Measurements from ENCODE around the gene EML5. TPM values are rescaled to one million over a fixed set of nuclear protein-coding genes. Genes with fewer than 3 reads are reported as not detected.

Gene EML5
- total RNA-seq, 1 experiment from 2014 or later, result 0.37 TPM

DNA sequence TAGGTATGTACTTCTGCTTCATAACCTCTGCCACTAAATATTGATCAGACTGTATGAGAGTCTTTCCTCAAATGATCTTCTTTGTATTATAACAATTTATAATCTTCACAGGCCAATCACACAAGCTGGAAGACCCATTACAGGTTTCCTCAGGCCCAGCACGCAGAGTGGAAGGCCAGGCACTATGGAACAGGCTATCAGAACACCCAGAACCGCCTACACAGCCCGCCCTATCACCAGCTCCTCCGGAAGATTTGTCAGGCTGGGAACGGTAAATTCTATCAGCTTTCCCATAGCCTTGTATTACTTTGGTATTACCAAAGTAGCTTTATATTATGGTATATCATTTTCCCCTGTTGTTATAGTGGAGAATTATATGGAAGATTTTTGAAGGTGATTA is 48.2 kb upstream of the EML5 start:
- H3K4me1 Mint-ChIP-seq (ENCODE audit: insufficient read depth, unreplicated experiment), result peaks cover 19% of the 10 kb centered on the region
- ChIA-PET POLR2A (interaction anchor here (0.8 kb wide), 1 partner anchor 16 kb away, joined by 4 read pairs; the partner anchor contains the start of gene TTC8), CTCF (interaction anchor here (0.6 to 2.1 kb wide), 2 partner anchors 173 to 536 kb away, joined by 3 to 9 read pairs; no protein-coding TSS in a partner anchor)
- peak overlapping the region; percentile 2 for H3K27ac Mint-ChIP-seq (ENCODE audit: low read depth, unreplicated experiment)
- H3K36me3 Mint-ChIP-seq (ENCODE audit: insufficient read depth, unreplicated experiment), result peaks cover 21% of the 10 kb centered on the region
- no peak overlapping the region for H3K4me3 Mint-ChIP-seq (ENCODE audit: unreplicated experiment)
- no peaks in the 10 kb centered on the region for H3K27me3 Mint-ChIP-seq (ENCODE audit: insufficient read depth, unreplicated experiment)
- no peaks in the 10 kb centered on the region for H3K9me3 Mint-ChIP-seq (ENCODE audit: unreplicated experiment)
- intact Hi-C loops (cut with micrococcal nuclease), result no loop called here
- DNase-seq (ENCODE audit: unreplicated experiment), result no peak
- TF ChIP-seq, protein P1, sequence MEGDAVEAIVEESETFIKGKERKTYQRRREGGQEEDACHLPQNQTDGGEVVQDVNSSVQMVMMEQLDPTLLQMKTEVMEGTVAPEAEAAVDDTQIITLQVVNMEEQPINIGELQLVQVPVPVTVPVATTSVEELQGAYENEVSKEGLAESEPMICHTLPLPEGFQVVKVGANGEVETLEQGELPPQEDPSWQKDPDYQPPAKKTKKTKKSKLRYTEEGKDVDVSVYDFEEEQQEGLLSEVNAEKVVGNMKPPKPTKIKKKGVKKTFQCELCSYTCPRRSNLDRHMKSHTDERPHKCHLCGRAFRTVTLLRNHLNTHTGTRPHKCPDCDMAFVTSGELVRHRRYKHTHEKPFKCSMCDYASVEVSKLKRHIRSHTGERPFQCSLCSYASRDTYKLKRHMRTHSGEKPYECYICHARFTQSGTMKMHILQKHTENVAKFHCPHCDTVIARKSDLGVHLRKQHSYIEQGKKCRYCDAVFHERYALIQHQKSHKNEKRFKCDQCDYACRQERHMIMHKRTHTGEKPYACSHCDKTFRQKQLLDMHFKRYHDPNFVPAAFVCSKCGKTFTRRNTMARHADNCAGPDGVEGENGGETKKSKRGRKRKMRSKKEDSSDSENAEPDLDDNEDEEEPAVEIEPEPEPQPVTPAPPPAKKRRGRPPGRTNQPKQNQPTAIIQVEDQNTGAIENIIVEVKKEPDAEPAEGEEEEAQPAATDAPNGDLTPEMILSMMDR (IDR thresholded peaks at IDR 0.05; ENCODE audit: unreplicated experiment), result no peak
- BruUV-seq (replicated peaks), result no TSS peak

DNA sequence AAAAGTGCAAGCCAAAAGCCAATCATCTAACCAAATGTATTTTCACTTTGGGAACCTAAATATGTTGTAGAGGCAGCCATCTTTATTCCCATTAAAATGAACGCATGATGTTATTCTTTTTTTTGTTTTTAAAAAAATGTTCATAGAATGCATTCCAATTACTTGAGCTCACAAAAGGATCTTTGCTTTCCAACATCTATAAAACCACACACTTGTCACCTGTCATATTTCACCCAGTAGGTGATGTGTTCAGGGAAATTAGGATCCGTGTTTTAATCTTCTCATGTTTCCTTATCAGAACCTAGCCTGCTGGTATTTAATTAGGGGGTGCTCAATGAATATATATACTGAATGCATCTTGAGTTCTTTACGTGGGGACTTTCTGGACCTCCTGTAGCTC is 45.3 kb upstream of the EML5 start:
- Mint-ChIP-seq H3K36me3 (ENCODE audit: insufficient read depth, unreplicated experiment) (peaks cover 4% of the 10 kb centered on the region), H3K4me1 (ENCODE audit: insufficient read depth, unreplicated experiment) (peaks cover 34% of the 10 kb centered on the region), H3K27ac (ENCODE audit: low read depth, unreplicated experiment) (no peak overlapping the region), H3K9me3 (ENCODE audit: unreplicated experiment) (no peaks in the 10 kb centered on the region), H3K4me3 (ENCODE audit: unreplicated experiment) (no peak overlapping the region), H3K27me3 (ENCODE audit: insufficient read depth, unreplicated experiment) (no peaks in the 10 kb centered on the region)
- ChIA-PET CTCF (interaction anchor here (0.7 to 1.9 kb wide), 4 partner anchors 8 to 171 kb away, joined by 3 to 6 read pairs (median 4); no protein-coding TSS in a partner anchor), POLR2A (interaction anchor here (0.9 to 3.4 kb wide), 2 partner anchors 13 to 45 kb away, joined by 3 to 26 read pairs; partner anchors contain the start of genes EML5 and TTC8)
- DNase-seq (ENCODE audit: unreplicated experiment), result no peak
- BruUV-seq (replicated peaks), result no TSS peak
- intact Hi-C loops (cut with micrococcal nuclease), result no loop called here
- TF ChIP-seq, protein P1 (IDR thresholded peaks at IDR 0.05; ENCODE audit: unreplicated experiment), result no peak

DNA sequence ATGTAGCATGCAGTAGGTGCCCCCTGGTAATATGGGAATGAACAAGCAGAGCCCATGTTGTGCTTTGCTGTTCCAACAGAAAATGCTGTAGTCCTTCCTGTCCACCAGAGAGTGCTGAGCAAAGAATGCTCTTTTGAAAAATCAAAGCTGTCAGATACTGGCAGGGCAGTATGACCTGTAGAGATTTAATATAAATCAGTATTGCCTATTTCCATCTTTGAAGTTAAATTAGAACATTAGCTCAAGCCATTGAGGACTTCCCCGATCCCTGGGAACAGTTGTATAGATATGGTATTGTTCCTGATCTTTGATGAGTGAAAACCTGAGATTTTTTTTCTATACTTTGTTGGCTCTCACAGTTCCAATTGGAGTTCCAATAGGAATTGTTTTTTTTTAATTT is 44.7 kb upstream of the EML5 start:
- Mint-ChIP-seq H3K4me3 (ENCODE audit: unreplicated experiment) (no peak overlapping the region), H3K36me3 (ENCODE audit: insufficient read depth, unreplicated experiment) (peaks cover 4% of the 10 kb centered on the region)
- CTCF ChIA-PET, result interaction anchor here (1.4 to 1.9 kb wide), 2 partner anchors 31 to 170 kb away, joined by 4 to 6 read pairs; no protein-coding TSS in a partner anchor

DNA sequence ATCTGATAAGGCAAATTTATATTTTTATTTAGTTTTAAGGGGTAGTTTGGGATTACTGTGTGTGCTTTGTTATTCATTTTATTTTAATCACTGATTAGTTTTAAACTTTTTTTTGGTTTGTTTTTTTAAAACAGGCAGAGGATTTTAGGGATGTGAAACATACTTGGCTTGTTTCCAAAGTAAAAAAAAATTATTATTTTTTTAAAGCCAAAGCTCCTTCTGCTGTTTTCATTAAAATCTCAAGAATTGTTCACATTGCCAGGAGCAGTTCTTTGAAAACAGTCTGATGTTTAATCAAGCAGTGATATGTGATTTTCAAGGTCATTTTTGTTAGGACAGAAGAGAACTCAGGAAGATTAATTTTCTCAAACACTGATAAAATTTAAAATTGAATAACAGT is 42.9 kb upstream of the EML5 start:
- H3K36me3 Mint-ChIP-seq (ENCODE audit: insufficient read depth, unreplicated experiment), result peaks cover 8% of the 10 kb centered on the region
- no peak for DNase-seq (ENCODE audit: unreplicated experiment)
- BruUV-seq (replicated peaks), result no TSS peak
- intact Hi-C loops (cut with micrococcal nuclease), result no loop called here
- ChIA-PET CTCF (no interaction called here), POLR2A (interaction anchor here (0.7 to 1.9 kb wide), 2 partner anchors 11 to 144 kb away, joined by 3 to 14 read pairs; partner anchors contain the start of gene TTC8)
- no peak overlapping the region for H3K27ac Mint-ChIP-seq (ENCODE audit: low read depth, unreplicated experiment)
- peaks cover 45% of the 10 kb centered on the region for H3K4me1 Mint-ChIP-seq (ENCODE audit: insufficient read depth, unreplicated experiment)
- no peaks in the 10 kb centered on the region for H3K9me3 Mint-ChIP-seq (ENCODE audit: unreplicated experiment)
- H3K4me3 Mint-ChIP-seq (ENCODE audit: unreplicated experiment), result no peak overlapping the region
- TF ChIP-seq, protein P1 (IDR thresholded peaks at IDR 0.05; ENCODE audit: unreplicated experiment), result no peak
- H3K27me3 Mint-ChIP-seq (ENCODE audit: insufficient read depth, unreplicated experiment), result no peaks in the 10 kb centered on the region

More for the DNA sequence above, 44.7 kb upstream of the EML5 start:
- no TSS peak for BruUV-seq (replicated peaks)
- no peak for DNase-seq (ENCODE audit: unreplicated experiment)
- TF ChIP-seq, protein P1 (IDR thresholded peaks at IDR 0.05; ENCODE audit: unreplicated experiment), result no peak
- no peak overlapping the region for H3K27ac Mint-ChIP-seq (ENCODE audit: low read depth, unreplicated experiment)
- peaks cover 39% of the 10 kb centered on the region for H3K4me1 Mint-ChIP-seq (ENCODE audit: insufficient read depth, unreplicated experiment)
- H3K27me3 Mint-ChIP-seq (ENCODE audit: insufficient read depth, unreplicated experiment), result no peaks in the 10 kb centered on the region
- POLR2A ChIA-PET, result interaction anchor here (0.9 to 3.4 kb wide), 2 partner anchors 13 to 45 kb away, joined by 3 to 26 read pairs; partner anchors contain the start of genes EML5 and TTC8
- intact Hi-C loops (cut with micrococcal nuclease), result no loop called here
- H3K9me3 Mint-ChIP-seq (ENCODE audit: unreplicated experiment), result no peaks in the 10 kb centered on the region

Data from MCF 10A (cell line).